Measurements from ENCODE around the gene KMT2C. TPM values are rescaled to one million over a fixed set of nuclear protein-coding genes. Genes with fewer than 3 reads are reported as not detected.

Gene KMT2C
- polyA plus RNA-seq, 1 donor from 2014 or later: 29.8 TPM

GRCh38 chr7:152341914-152342236, 93.9 kb downstream of the KMT2C start:
- Histone ChIP-seq H3K4me3 (ENCODE audit: low read length) (no peak overlapping the region), H3K4me2 (ENCODE audit: low read length) (no peak overlapping the region), H3K79me2 (replicated peaks; ENCODE audit: insufficient read depth, low read length) (peaks cover 68% of the 10 kb centered on the region), H3K9me2 (ENCODE audit: insufficient read depth, low read length) (no peaks in the 10 kb centered on the region), H4K20me1 (ENCODE audit: insufficient read depth) (no peaks in the 10 kb centered on the region), H2AFZ (ENCODE audit: low read depth, low read length) (no peak overlapping the region), H3K9me3 (ENCODE audit: low read length) (no peaks in the 10 kb centered on the region), H3K9ac (ENCODE audit: low read length) (no peak overlapping the region), H3K36me3 (ENCODE audit: insufficient read depth, low read length) (no peaks in the 10 kb centered on the region), H3K27ac (ENCODE audit: low read length) (no peak overlapping the region), H3F3A (ENCODE audit: insufficient read depth, low read length, poor library complexity, severe bottlenecking) (no peaks in the 10 kb centered on the region), H3K27me3 (ENCODE audit: insufficient read depth, low read depth, low read length) (no peaks in the 10 kb centered on the region)
- TF ChIP-seq SMC3 (conservative IDR thresholded peaks at IDR 0.05; ENCODE audit: poor library complexity) (no peak), EP300 (conservative IDR thresholded peaks at IDR 0.05; ENCODE audit: poor library complexity, severe bottlenecking) (no peak), POLR2AphosphoS5 (IDR thresholded peaks at IDR 0.05) (no peak), TAF1 (IDR thresholded peaks at IDR 0.05; ENCODE audit: low read depth) (no peak), MXI1 (conservative IDR thresholded peaks at IDR 0.05; ENCODE audit: poor library complexity, severe bottlenecking) (no peak)

GRCh38 chr7:152341039-152341913, 94.5 kb downstream of the KMT2C start:
- H3K4me2 ChIP-seq (ENCODE audit: low read length): no peak overlapping the region
- H3K9me2 ChIP-seq (ENCODE audit: insufficient read depth, low read length): no peaks in the 10 kb centered on the region
- peaks cover 74% of the 10 kb centered on the region for H3K79me2 ChIP-seq (replicated peaks; ENCODE audit: insufficient read depth, low read length)
- H3K9ac ChIP-seq (ENCODE audit: low read length): no peak overlapping the region
- H3K27me3 ChIP-seq (ENCODE audit: insufficient read depth, low read depth, low read length): no peaks in the 10 kb centered on the region
- no peaks in the 10 kb centered on the region for H3K9me3 ChIP-seq (ENCODE audit: low read length)
- H3F3A ChIP-seq (ENCODE audit: insufficient read depth, low read length, poor library complexity, severe bottlenecking): no peaks in the 10 kb centered on the region
- no peak overlapping the region for H2AFZ ChIP-seq (ENCODE audit: low read depth, low read length)
- no peaks in the 10 kb centered on the region for H3K36me3 ChIP-seq (ENCODE audit: insufficient read depth, low read length)
- H3K27ac ChIP-seq (ENCODE audit: low read length): no peak overlapping the region
- H4K20me1 ChIP-seq (ENCODE audit: insufficient read depth): peaks cover 5% of the 10 kb centered on the region
- TF ChIP-seq EP300 (conservative IDR thresholded peaks at IDR 0.05; ENCODE audit: poor library complexity, severe bottlenecking) (no peak), SMC3 (conservative IDR thresholded peaks at IDR 0.05; ENCODE audit: poor library complexity) (no peak), TAF1 (IDR thresholded peaks at IDR 0.05; ENCODE audit: low read depth) (no peak), EZH2 (IDR thresholded peaks at IDR 0.05; ENCODE audit: borderline replicate concordance, insufficient read depth, low read length, poor library complexity, severe bottlenecking) (no peak), RAD21 (conservative IDR thresholded peaks at IDR 0.05) (no peak)
- TF ChIP-seq, protein P1, sequence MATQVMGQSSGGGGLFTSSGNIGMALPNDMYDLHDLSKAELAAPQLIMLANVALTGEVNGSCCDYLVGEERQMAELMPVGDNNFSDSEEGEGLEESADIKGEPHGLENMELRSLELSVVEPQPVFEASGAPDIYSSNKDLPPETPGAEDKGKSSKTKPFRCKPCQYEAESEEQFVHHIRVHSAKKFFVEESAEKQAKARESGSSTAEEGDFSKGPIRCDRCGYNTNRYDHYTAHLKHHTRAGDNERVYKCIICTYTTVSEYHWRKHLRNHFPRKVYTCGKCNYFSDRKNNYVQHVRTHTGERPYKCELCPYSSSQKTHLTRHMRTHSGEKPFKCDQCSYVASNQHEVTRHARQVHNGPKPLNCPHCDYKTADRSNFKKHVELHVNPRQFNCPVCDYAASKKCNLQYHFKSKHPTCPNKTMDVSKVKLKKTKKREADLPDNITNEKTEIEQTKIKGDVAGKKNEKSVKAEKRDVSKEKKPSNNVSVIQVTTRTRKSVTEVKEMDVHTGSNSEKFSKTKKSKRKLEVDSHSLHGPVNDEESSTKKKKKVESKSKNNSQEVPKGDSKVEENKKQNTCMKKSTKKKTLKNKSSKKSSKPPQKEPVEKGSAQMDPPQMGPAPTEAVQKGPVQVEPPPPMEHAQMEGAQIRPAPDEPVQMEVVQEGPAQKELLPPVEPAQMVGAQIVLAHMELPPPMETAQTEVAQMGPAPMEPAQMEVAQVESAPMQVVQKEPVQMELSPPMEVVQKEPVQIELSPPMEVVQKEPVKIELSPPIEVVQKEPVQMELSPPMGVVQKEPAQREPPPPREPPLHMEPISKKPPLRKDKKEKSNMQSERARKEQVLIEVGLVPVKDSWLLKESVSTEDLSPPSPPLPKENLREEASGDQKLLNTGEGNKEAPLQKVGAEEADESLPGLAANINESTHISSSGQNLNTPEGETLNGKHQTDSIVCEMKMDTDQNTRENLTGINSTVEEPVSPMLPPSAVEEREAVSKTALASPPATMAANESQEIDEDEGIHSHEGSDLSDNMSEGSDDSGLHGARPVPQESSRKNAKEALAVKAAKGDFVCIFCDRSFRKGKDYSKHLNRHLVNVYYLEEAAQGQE (IDR thresholded peaks at IDR 0.05; ENCODE audit: borderline replicate concordance): no peak
- no peak overlapping the region for H3K4me3 ChIP-seq (ENCODE audit: low read length)

- Histone ChIP-seq H3F3A (ENCODE audit: insufficient read depth, low read length, poor library complexity, severe bottlenecking) (no peaks in the 10 kb centered on the region), H3K27ac (ENCODE audit: low read length) (no peak overlapping the region), H3K27me3 (ENCODE audit: insufficient read depth, low read depth, low read length) (no peaks in the 10 kb centered on the region), H3K79me2 (replicated peaks; ENCODE audit: insufficient read depth, low read length) (peaks cover 74% of the 10 kb centered on the region), H3K36me3 (ENCODE audit: insufficient read depth, low read length) (no peaks in the 10 kb centered on the region), H3K9me2 (ENCODE audit: insufficient read depth, low read length) (no peaks in the 10 kb centered on the region), H3K9ac (ENCODE audit: low read length) (no peak overlapping the region), H3K4me3 (ENCODE audit: low read length) (no peak overlapping the region), H3K9me3 (ENCODE audit: low read length) (no peaks in the 10 kb centered on the region), H3K4me2 (ENCODE audit: low read length) (no peak overlapping the region), H2AFZ (ENCODE audit: low read depth, low read length) (no peak overlapping the region), H4K20me1 (ENCODE audit: insufficient read depth) (peaks cover 5% of the 10 kb centered on the region)
- TF ChIP-seq MXI1 (conservative IDR thresholded peaks at IDR 0.05; ENCODE audit: poor library complexity, severe bottlenecking) (no peak), EP300 (conservative IDR thresholded peaks at IDR 0.05; ENCODE audit: poor library complexity, severe bottlenecking) (no peak), TAF1 (IDR thresholded peaks at IDR 0.05; ENCODE audit: low read depth) (no peak), EZH2 (IDR thresholded peaks at IDR 0.05; ENCODE audit: borderline replicate concordance, insufficient read depth, low read length, poor library complexity, severe bottlenecking) (no peak), RAD21 (conservative IDR thresholded peaks at IDR 0.05) (no peak), SMC3 (conservative IDR thresholded peaks at IDR 0.05; ENCODE audit: poor library complexity) (no peak), CTCF (IDR thresholded peaks at IDR 0.05; ENCODE audit: poor library complexity, severe bottlenecking) (no peak), POLR2AphosphoS5 (IDR thresholded peaks at IDR 0.05) (no peak)
- TF ChIP-seq, protein P1 (IDR thresholded peaks at IDR 0.05; ENCODE audit: borderline replicate concordance): no peak
Measured at GRCh38 chr7:152340161-152340560, 95.6 kb downstream of the KMT2C start.
